Brain microvascular endothelial cell (primary cell): ENCODE data around the gene GREB1.

Experiments
- DNase-seq: peaks from one replicate; pipeline ENCODE4 v3.0.0-alpha.2; 2020
- H3K27ac ChIP-seq: fragments of 250-450 bp; sonication (Bioruptor Pico); 2 replicates; pipeline ENCODE4 v1.5.1; 2020; ENCODE audit warnings: mild to moderate bottlenecking, moderate library complexity
- H3K27me3 ChIP-seq: fragments of 250-450 bp; sonication (Bioruptor Pico); replicated peaks from 2 replicates; pipeline ENCODE4 v1.5.1; 2020; ENCODE audit warnings: mild to moderate bottlenecking
- H3K36me3 ChIP-seq: fragments of 250-450 bp; sonication (Bioruptor Pico); replicated peaks from 2 replicates; pipeline ENCODE4 v1.5.1; 2020; ENCODE audit warnings: mild to moderate bottlenecking
- H3K4me3 ChIP-seq: 2 replicates; pipeline ENCODE4 v1.5.1; 2011; ENCODE audit warnings: low read depth, mild to moderate bottlenecking, control low read depth, low read length, moderate library complexity
- in situ Hi-C: cut with HindIII; loops from 2 replicates; pipeline ENCODE4 v1.10.0; 2017; ENCODE audit warnings: low sequenced_read_pairs, low pct_ligation_motif_present
- TF ChIP-seq, protein P1 (sequence below): IDR thresholded peaks from 2 replicates; pipeline ENCODE4 v1.5.1; 2011; ENCODE audit warnings: low read depth, mild to moderate bottlenecking, moderate library complexity, low read length, control low read depth, inconsistent platforms; ENCODE audit errors: missing control alignments

GREB1 gene

DNA sequence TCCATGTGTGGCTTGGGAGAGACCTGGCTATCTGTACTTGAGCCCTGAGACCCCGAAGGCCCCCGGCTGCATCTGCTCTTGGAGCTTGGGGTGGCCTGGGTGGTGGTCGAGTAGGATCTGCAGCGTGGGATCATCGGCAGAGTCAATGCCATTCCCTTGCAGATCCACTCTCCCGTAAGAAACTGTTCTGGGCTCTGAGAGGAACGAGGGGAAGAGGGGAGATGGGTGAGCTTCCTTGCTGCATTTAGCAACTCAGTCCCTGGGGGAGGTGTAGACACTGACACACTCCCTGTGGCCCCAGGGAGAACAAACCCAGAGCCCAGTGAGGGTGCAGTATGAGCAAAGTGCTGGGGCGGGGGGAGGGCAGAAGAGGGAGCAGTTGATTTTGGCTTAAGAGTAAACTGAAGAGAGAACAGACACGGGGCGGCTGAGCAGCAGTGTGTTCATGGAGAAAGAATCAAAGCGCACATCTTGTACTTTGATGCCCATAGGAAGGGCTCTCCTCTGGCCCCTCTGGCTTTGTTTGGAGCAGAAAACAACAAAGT, 8.5 kb downstream of the GREB1 start:
- Histone ChIP-seq H3K4me3 (no peak overlapping the region), H3K27ac (no peak overlapping the region), H3K27me3 (peaks cover 14% of the 10 kb centered on the region), H3K36me3 (no peaks in the 10 kb centered on the region)
- in situ Hi-C loops: no loop called here
- TF ChIP-seq, protein P1, sequence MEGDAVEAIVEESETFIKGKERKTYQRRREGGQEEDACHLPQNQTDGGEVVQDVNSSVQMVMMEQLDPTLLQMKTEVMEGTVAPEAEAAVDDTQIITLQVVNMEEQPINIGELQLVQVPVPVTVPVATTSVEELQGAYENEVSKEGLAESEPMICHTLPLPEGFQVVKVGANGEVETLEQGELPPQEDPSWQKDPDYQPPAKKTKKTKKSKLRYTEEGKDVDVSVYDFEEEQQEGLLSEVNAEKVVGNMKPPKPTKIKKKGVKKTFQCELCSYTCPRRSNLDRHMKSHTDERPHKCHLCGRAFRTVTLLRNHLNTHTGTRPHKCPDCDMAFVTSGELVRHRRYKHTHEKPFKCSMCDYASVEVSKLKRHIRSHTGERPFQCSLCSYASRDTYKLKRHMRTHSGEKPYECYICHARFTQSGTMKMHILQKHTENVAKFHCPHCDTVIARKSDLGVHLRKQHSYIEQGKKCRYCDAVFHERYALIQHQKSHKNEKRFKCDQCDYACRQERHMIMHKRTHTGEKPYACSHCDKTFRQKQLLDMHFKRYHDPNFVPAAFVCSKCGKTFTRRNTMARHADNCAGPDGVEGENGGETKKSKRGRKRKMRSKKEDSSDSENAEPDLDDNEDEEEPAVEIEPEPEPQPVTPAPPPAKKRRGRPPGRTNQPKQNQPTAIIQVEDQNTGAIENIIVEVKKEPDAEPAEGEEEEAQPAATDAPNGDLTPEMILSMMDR: no peak
- DNase-seq: no peak

DNA sequence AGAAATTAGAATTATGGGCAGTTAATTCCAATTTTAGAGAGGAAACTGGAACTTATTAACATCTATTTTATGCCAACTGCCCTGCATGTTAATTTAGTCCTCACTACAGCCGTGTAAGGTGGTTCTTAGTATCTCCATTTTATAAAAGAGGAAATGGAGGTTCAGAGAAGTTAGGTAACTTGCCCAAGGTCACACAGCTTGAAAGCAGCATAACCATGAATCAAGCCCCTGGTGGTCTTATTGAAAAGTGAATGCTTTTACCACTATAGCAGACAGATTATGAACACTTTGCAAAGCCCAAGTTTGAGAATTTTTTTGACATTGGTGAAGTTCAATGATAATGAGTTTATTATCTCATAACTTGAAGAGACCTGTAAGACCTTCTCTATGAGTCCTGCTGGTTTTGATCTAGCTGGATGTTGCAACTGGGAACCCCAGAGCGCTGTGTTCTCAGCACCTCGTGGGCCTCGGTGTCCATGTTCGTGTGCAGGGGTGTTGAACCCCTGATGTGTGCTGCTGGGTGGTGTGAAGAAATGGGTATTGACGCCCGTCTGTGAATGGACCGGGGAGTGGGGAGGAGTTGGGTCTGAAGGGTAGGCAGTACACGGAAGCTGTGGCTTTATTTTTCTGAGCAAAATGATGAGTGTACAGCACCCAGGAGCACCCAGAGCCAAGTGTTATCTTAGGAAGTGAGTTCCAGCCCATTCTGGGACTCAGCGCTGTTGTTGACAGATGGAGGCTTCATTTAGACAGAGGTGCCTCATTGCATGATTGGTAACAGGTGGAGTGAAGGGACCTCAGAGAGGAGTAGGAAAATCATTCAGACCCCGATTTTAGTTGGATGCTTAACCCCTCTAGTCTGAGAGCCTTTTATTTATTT, 9.7 kb downstream of the GREB1 start:
- TF ChIP-seq, protein P1: peak; percentile 5
- DNase-seq: no peak
- in situ Hi-C loops: no loop called here
- no peak overlapping the region for H3K27ac ChIP-seq
- H3K4me3 ChIP-seq: no peak overlapping the region
- no peaks in the 10 kb centered on the region for H3K36me3 ChIP-seq
- H3K27me3 ChIP-seq: peaks cover 14% of the 10 kb centered on the region

DNA sequence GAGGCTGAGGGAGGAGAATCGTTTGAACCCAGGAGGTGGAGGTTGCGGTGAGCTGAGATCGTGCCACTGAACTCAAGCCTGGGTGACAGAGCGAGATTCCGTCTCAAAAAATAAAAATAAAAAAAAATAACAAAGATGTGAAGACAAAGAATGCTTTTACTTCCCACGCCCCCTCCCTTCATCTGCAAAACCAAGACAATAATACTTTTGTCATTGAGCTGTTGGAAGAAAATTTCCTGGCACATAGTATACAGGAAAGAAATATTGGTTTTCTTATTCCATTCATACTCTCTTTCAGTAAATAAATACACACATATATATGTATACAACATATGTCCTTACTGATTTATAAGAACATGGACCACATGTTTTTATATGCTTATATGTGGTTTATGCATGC, 12.2 kb downstream of the GREB1 start:
- DNase-seq: no peak
- Histone ChIP-seq H3K36me3 (no peaks in the 10 kb centered on the region), H3K27me3 (peaks cover 9% of the 10 kb centered on the region), H3K4me3 (no peak overlapping the region), H3K27ac (no peak overlapping the region)
- in situ Hi-C loops: no loop called here
- TF ChIP-seq, protein P1: no peak

DNA sequence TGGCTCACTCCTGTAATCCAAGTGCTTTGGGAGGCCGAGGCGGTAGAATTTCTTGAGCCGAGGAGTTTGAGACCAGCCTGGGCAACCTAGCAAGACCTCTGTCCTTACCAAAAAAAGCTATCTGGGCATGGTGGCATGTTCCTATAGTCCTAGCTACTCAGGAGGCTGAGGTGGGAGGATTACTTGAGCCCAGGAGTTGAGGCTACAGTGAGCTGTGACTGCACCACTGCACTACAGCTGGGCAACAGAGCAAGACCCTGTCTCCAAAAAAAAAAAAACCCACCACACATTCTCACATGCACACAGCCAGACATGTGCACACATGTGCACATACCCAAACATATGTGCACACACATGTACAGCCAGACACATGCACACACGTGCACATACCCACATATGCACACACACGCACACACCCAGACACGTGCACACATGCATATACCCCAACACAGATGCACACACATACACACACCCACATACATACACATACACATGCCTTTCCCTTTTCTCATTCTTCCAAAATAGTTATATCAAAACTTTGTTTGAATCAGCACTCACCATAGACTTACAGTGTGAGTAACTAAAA, 14.2 kb downstream of the GREB1 start:
- no peak for DNase-seq
- H3K36me3 ChIP-seq: no peaks in the 10 kb centered on the region
- in situ Hi-C loops: no loop called here
- no peak overlapping the region for H3K4me3 ChIP-seq
- H3K27me3 ChIP-seq: peaks cover 9% of the 10 kb centered on the region
- no peak overlapping the region for H3K27ac ChIP-seq
- TF ChIP-seq, protein P1: no peak

DNA sequence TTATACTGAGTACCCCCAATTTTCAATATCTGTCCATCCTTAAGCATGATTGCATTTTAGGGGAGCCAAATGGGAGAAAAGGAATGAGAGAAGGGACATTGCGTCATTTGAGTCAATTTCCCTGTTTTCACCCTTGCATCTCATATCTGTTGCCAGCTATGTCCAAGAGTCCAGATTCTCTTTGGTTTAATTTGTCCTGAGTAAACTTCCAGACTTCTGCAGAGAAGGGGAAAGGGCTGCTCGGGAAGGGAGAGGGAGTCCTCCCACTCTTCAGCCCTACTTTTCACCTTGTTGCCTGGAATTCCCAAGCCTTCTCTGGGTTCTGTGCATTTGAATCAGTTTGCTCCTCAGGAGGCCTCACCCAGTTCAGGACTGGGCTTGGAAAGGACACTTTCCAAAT, 16.5 kb downstream of the GREB1 start:
- H3K27ac ChIP-seq: no peak overlapping the region
- H3K4me3 ChIP-seq: no peak overlapping the region
- H3K27me3 ChIP-seq: peaks cover 5% of the 10 kb centered on the region
- in situ Hi-C loops: no loop called here
- DNase-seq: no peak
- no peaks in the 10 kb centered on the region for H3K36me3 ChIP-seq
- TF ChIP-seq, protein P1: no peak
